Astrocyte (in vitro differentiated cells and primary cell): ENCODE results near the gene ANKRD28. TPM values are rescaled to one million over a fixed set of nuclear protein-coding genes. Genes with fewer than 3 reads are reported as not detected.
A peak's percentile ranks its signal among the peaks of the same experiment; 100 is the strongest.

Experiments used
- DNase-seq: peaks from one replicate; pipeline ENCODE4 v3.0.0-alpha.2; 2010; ENCODE audit warnings: low read depth
- FAIRE-seq: peaks from 2 replicates; lab custom pipeline; 2011; peaks lifted over from hg19 to GRCh38; lab: Jason Lieb, UNC
- H2AFZ ChIP-seq: 2 replicates; pipeline ENCODE4 v1.6.0; 2012; ENCODE audit warnings: low read depth, low read length, inconsistent platforms
- H3K27ac ChIP-seq: 2 replicates; pipeline ENCODE4 v1.5.1; 2011; ENCODE audit warnings: low read depth, low read length, inconsistent platforms
- H3K27me3 ChIP-seq: 2 replicates; pipeline ENCODE4 v1.6.0; 2011; ENCODE audit warnings: low read length, inconsistent platforms; ENCODE audit not compliant: insufficient read depth
- H3K36me3 ChIP-seq: 2 replicates; pipeline ENCODE4 v1.5.1; 2011; ENCODE audit warnings: low read length, inconsistent platforms; ENCODE audit not compliant: insufficient read depth
- H3K4me1 ChIP-seq: 2 replicates; pipeline ENCODE4 v1.5.1; 2011; ENCODE audit warnings: low read length, inconsistent platforms; ENCODE audit not compliant: insufficient read depth
- H3K4me2 ChIP-seq: 2 replicates; pipeline ENCODE4 v1.6.0; 2012; ENCODE audit warnings: low read length, inconsistent platforms
- H3K4me3 ChIP-seq: 2 replicates; pipeline ENCODE4 v1.5.1; 2011; ENCODE audit warnings: low read depth, mild to moderate bottlenecking, low read length, inconsistent platforms; ENCODE audit not compliant: insufficient read depth
- H3K79me2 ChIP-seq: 2 replicates; pipeline ENCODE4 v1.6.0; 2012; ENCODE audit warnings: mild to moderate bottlenecking, low read length, inconsistent platforms; ENCODE audit not compliant: insufficient read depth
- H3K9ac ChIP-seq: 2 replicates; pipeline ENCODE4 v1.6.0; 2012; ENCODE audit warnings: mild to moderate bottlenecking, low read length, inconsistent platforms
- H3K9me3 ChIP-seq: 2 replicates; pipeline ENCODE4 v1.5.1; 2012; ENCODE audit warnings: low read depth, mild to moderate bottlenecking, low read length, inconsistent platforms; ENCODE audit not compliant: insufficient read depth
- H4K20me1 ChIP-seq: 2 replicates; pipeline ENCODE4 v1.6.0; 2012; ENCODE audit warnings: low read length, inconsistent platforms; ENCODE audit not compliant: insufficient read depth
- H3K27ac Mint-ChIP-seq: one replicate; pipeline ENCODE4 v1.8.0; 2021; ENCODE audit warnings: mild to moderate bottlenecking, mixed read lengths; ENCODE audit not compliant: unreplicated experiment
- H3K27me3 Mint-ChIP-seq: one replicate; pipeline ENCODE4 v1.8.0; 2021; ENCODE audit warnings: low read depth, mixed read lengths; ENCODE audit not compliant: unreplicated experiment
- H3K36me3 Mint-ChIP-seq: one replicate; pipeline ENCODE4 v1.8.0; 2021; ENCODE audit warnings: low read depth, mixed read lengths; ENCODE audit not compliant: unreplicated experiment
- H3K4me1 Mint-ChIP-seq: one replicate; pipeline ENCODE4 v1.8.0; 2021; ENCODE audit warnings: low read depth, mixed read lengths; ENCODE audit not compliant: unreplicated experiment
- H3K4me3 Mint-ChIP-seq: one replicate; pipeline ENCODE4 v1.8.0; 2021; ENCODE audit warnings: mild to moderate bottlenecking, moderate library complexity, mixed read lengths; ENCODE audit not compliant: unreplicated experiment
- H3K9me3 Mint-ChIP-seq: one replicate; pipeline ENCODE4 v1.8.0; 2021; ENCODE audit warnings: mild to moderate bottlenecking, mixed read lengths; ENCODE audit not compliant: unreplicated experiment
- CTCF ChIP-seq: IDR thresholded peaks from 2 replicates; pipeline ENCODE4 v1.5.1; 2011; ENCODE audit warnings: low read depth, mild to moderate bottlenecking, inconsistent platforms, low read length, moderate library complexity; ENCODE audit not compliant: insufficient read depth
- EZH2 ChIP-seq: IDR thresholded peaks from 2 replicates; pipeline ENCODE4 v1.6.1; 2012; ENCODE audit warnings: mild to moderate bottlenecking, low read length, inconsistent platforms; ENCODE audit not compliant: insufficient read depth
- total RNA-seq: library from RNA; stranded (reverse); gene quantifications from 2 replicates; pipeline ENCODE4 v1.2.1, GENCODE V29; 2021

ANKRD28 gene
- total RNA-seq, 1 donor from 2014 or later: 61.3 TPM

- H3K27ac ChIP-seq: no peak overlapping the region
- no peak overlapping the region for H3K27ac Mint-ChIP-seq
These were observed 84.4 kb downstream of the ANKRD28 start for GRCh38 chr3:15713364-15713763.

GRCh38 chr3:15711281-15711680, 86.5 kb downstream of the ANKRD28 start:
- Histone ChIP-seq H3K36me3 (peaks cover 43% of the 10 kb centered on the region), H3K4me1 (no peaks in the 10 kb centered on the region), H3K9me3 (no peaks in the 10 kb centered on the region), H3K4me3 (no peak overlapping the region), H3K79me2 (peaks cover 7% of the 10 kb centered on the region), H2AFZ (no peak overlapping the region), H4K20me1 (no peaks in the 10 kb centered on the region), H3K27ac (no peak overlapping the region), H3K9ac (no peak overlapping the region), H3K4me2 (no peak overlapping the region), H3K27me3 (no peaks in the 10 kb centered on the region)
- TF ChIP-seq CTCF: no peak
- TF ChIP-seq EZH2: no peak
- DNase-seq (no peak), FAIRE-seq (no peak)
- no peaks in the 10 kb centered on the region for H3K9me3 Mint-ChIP-seq
- H3K27me3 Mint-ChIP-seq: no peaks in the 10 kb centered on the region
- peaks cover 7% of the 10 kb centered on the region for H3K4me1 Mint-ChIP-seq
- H3K4me3 Mint-ChIP-seq: no peak overlapping the region
- peaks cover 16% of the 10 kb centered on the region for H3K36me3 Mint-ChIP-seq
- H3K27ac Mint-ChIP-seq: no peak overlapping the region

More at GRCh38 chr3:15713364-15713763, 84.4 kb downstream of the ANKRD28 start:
- H3K9ac ChIP-seq: no peak overlapping the region
- no peak for FAIRE-seq
- H3K9me3 ChIP-seq: no peaks in the 10 kb centered on the region
- H4K20me1 ChIP-seq: no peaks in the 10 kb centered on the region
- no peak overlapping the region for H2AFZ ChIP-seq
- H3K4me3 ChIP-seq: no peak overlapping the region
- TF ChIP-seq EZH2 (no peak), CTCF (no peak)
- no peaks in the 10 kb centered on the region for H3K27me3 ChIP-seq
- peaks cover 11% of the 10 kb centered on the region for H3K79me2 ChIP-seq
- H3K4me1 ChIP-seq: no peaks in the 10 kb centered on the region
- Mint-ChIP-seq H3K36me3 (peaks cover 7% of the 10 kb centered on the region), H3K27me3 (no peaks in the 10 kb centered on the region), H3K9me3 (no peaks in the 10 kb centered on the region), H3K4me3 (no peak overlapping the region), H3K4me1 (peaks cover 7% of the 10 kb centered on the region)
- no peak overlapping the region for H3K4me2 ChIP-seq
- peaks cover 33% of the 10 kb centered on the region for H3K36me3 ChIP-seq
- no peak for DNase-seq

GRCh38 chr3:15708882-15709677, 88.7 kb downstream of the ANKRD28 start:
- Mint-ChIP-seq H3K4me3 (no peak overlapping the region), H3K36me3 (peaks cover 22% of the 10 kb centered on the region), H3K9me3 (no peaks in the 10 kb centered on the region), H3K4me1 (peaks cover 10% of the 10 kb centered on the region), H3K27ac (no peak overlapping the region), H3K27me3 (no peaks in the 10 kb centered on the region)
- Histone ChIP-seq H3K27me3 (no peaks in the 10 kb centered on the region), H3K4me1 (no peaks in the 10 kb centered on the region), H2AFZ (no peak overlapping the region), H3K79me2 (no peaks in the 10 kb centered on the region), H3K4me2 (no peak overlapping the region), H3K9ac (no peak overlapping the region), H3K4me3 (no peak overlapping the region), H3K27ac (no peak overlapping the region), H3K9me3 (no peaks in the 10 kb centered on the region), H3K36me3 (peaks cover 43% of the 10 kb centered on the region), H4K20me1 (no peaks in the 10 kb centered on the region)
- no peak for TF ChIP-seq CTCF
- no peak for TF ChIP-seq EZH2
- peak; percentile 73 for FAIRE-seq
- peak; percentile 17 for DNase-seq
